Prostate gland (tissue), 2 donors: Measurements from ENCODE around the gene NR2E3.

Experiments
- POLR2A ChIP-seq: fragments of 450-650 bp; IDR thresholded peaks from one replicate; pipeline ENCODE4 v1.6.1; 2016; ENCODE audit warnings: antibody characterized with exemption, mild to moderate bottlenecking
- TF ChIP-seq, protein P1 (sequence below), 4 experiments: fragments of 200-600 bp in 2 of 4; fragments of 450-650 bp in 2 of 4; sonication (generic) in 2 of 4; IDR thresholded peaks; 1 replicate in 3 of 4; 2 replicates in 1 of 4; pipeline ENCODE4 v1.5.1; 2016 to 2019; ENCODE audit warnings: antibody characterized with exemption in 4 of 4, mild to moderate bottlenecking in 2 of 4, moderate library complexity in 2 of 4

- TF ChIP-seq, protein P1, sequence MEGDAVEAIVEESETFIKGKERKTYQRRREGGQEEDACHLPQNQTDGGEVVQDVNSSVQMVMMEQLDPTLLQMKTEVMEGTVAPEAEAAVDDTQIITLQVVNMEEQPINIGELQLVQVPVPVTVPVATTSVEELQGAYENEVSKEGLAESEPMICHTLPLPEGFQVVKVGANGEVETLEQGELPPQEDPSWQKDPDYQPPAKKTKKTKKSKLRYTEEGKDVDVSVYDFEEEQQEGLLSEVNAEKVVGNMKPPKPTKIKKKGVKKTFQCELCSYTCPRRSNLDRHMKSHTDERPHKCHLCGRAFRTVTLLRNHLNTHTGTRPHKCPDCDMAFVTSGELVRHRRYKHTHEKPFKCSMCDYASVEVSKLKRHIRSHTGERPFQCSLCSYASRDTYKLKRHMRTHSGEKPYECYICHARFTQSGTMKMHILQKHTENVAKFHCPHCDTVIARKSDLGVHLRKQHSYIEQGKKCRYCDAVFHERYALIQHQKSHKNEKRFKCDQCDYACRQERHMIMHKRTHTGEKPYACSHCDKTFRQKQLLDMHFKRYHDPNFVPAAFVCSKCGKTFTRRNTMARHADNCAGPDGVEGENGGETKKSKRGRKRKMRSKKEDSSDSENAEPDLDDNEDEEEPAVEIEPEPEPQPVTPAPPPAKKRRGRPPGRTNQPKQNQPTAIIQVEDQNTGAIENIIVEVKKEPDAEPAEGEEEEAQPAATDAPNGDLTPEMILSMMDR (IDR thresholded peaks at IDR 0.05), result no peak
- no peak for TF ChIP-seq POLR2A
Observed at GRCh38 chr15:71776304-71776703, 34.0 kb upstream of the NR2E3 start.
